HG02642 (cell line): ENCODE results near the gene KLF7.

Experiments
- ATAC-seq: cut with Tn5 transposase; IDR thresholded peaks from one replicate; pipeline ENCODE4 v1.9.1; 2021; ENCODE audit warnings: mild to moderate bottlenecking; ENCODE audit not compliant: unreplicated experiment, poor library complexity

The KLF7 gene

GRCh38 chr2:207131594-207131993 lies 34.2 kb downstream of the KLF7 start:
- no peak for ATAC-seq

- no peak for ATAC-seq
Measured at GRCh38 chr2:207130958-207131521, 34.7 kb downstream of the KLF7 start.

- ATAC-seq = no peak
Measured at GRCh38 chr2:207129821-207130220, 35.9 kb downstream of the KLF7 start.

- no peak for ATAC-seq
Measured at GRCh38 chr2:207128867-207129266, 36.9 kb downstream of the KLF7 start.

- no peak for ATAC-seq
Measured at GRCh38 chr2:207126724-207127308, 38.9 kb downstream of the KLF7 start.

GRCh38 chr2:207123776-207124391 lies 41.9 kb downstream of the KLF7 start:
- no peak for ATAC-seq

GRCh38 chr2:207123335-207123744 lies 42.4 kb downstream of the KLF7 start:
- ATAC-seq = no peak

GRCh38 chr2:207122651-207123334 lies 43.0 kb downstream of the KLF7 start:
- ATAC-seq = no peak

GRCh38 chr2:207121784-207122183 lies 44.0 kb downstream of the KLF7 start:
- ATAC-seq = no peak

GRCh38 chr2:207119048-207119447 lies 46.7 kb downstream of the KLF7 start:
- no peak for ATAC-seq

GRCh38 chr2:207117668-207118067 lies 48.1 kb downstream of the KLF7 start:
- no peak for ATAC-seq

GRCh38 chr2:207115715-207116364 lies 49.9 kb downstream of the KLF7 start:
- ATAC-seq = no peak

- no peak for ATAC-seq
Measured at GRCh38 chr2:207113414-207113813, 52.3 kb downstream of the KLF7 start.

GRCh38 chr2:207112785-207113184 lies 53.0 kb downstream of the KLF7 start:
- ATAC-seq = no peak

GRCh38 chr2:207112383-207112782 lies 53.4 kb downstream of the KLF7 start:
- ATAC-seq = no peak

- ATAC-seq = no peak
Measured at GRCh38 chr2:207111757-207112156, 54.0 kb downstream of the KLF7 start.

GRCh38 chr2:207110715-207111114 lies 55.0 kb downstream of the KLF7 start:
- no peak for ATAC-seq

- no peak for ATAC-seq
Measured at GRCh38 chr2:207110310-207110709, 55.4 kb downstream of the KLF7 start.

GRCh38 chr2:207109768-207110167 lies 56.0 kb downstream of the KLF7 start:
- no peak for ATAC-seq

- ATAC-seq = no peak
Measured at GRCh38 chr2:207108440-207108839, 57.3 kb downstream of the KLF7 start.

- no peak for ATAC-seq
Measured at GRCh38 chr2:207107551-207107950, 58.2 kb downstream of the KLF7 start.
